HG03135 (cell line): ENCODE results near the gene KDSR.
A peak's percentile ranks its signal among the peaks of the same experiment; 100 is the strongest.

Source experiments
- ATAC-seq: cut with Tn5 transposase; IDR thresholded peaks from one replicate; pipeline ENCODE4 v1.9.1; 2021; ENCODE audit warnings: mild to moderate bottlenecking, moderate library complexity; ENCODE audit not compliant: unreplicated experiment

Gene KDSR

DNA sequence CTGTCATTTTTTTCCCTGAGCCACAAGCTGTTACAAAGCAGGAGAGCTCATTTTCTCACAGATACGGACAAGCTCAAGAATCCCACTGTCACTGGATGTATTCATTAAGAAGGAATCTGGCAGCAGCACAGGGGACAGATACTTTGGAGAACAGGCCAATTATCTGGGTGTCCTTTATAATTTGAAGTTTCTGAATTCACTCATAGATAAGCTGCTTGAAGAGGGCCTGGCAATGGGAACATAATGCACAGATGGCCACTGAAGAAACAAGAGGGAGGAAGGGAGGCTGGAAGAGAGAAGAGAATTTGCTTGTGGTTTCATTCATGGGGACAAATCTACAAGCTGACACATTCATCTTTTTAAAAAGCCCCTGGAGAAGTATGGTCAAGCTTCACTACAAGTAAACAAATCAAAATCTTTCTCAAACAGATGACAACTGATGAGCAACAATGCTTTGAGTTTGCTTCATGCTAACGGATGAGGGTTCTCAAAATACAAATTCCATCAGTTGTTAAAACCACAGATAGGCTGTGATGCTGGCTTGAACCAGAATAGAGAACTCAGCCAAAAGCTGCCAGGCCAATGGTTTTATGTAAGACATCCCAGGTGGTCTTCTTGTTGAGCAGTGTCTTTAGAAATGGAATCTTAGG lies 59.3 kb downstream of the KDSR start:
- ATAC-seq: no peak

DNA sequence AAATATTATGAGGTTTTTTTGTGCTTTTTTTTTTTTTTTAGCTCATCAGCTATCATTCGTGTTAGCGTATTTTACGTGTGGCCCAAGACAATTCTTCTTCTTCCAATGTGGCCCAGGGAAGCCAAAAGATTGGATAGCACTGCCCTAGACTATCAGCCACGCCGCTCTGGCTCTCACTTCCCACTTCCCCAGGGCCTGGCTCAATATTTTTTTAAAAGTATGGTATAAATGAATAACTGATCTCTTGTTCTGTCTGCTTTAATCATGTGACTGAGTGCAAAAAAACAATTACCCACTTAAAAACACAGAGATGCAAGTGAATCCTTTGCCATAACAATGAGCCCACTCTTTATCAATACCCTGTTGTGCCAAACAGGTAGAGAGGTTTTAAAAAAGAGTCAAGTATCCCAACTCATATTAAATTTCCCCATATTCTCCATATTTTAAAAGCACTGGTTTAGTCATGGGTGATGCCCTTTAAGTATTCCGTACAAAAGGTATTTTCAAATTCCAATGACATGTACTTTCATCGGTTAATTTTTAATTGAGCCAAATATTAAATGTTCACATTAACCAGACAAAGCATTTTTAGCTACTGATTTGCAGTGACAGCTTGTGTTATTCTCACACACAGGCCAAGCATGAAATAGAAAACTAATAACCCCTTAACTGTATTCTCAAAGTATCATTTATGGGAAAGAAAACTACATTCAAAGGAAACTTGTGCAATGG lies 60.0 kb downstream of the KDSR start:
- no peak for ATAC-seq

DNA sequence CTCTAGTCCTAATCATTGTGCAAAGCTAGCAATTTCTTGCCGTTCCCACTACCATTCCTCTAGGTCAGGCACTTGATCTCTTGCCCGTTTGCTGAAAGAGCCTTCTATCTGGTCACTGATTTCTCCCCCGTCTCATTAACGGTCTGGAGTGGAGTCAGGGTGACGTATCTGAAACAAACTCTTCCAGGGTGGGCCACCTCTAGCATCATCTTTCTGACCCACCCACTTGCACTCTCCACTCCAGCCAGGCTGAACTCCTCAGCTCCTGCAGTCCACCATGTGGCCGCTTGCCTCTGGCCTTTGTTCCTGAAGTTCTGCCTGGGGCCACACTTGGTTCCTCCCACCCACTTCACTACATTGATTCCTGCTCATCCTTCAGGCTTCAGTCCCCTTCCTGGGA lies 60.8 kb downstream of the KDSR start:
- ATAC-seq: no peak

DNA sequence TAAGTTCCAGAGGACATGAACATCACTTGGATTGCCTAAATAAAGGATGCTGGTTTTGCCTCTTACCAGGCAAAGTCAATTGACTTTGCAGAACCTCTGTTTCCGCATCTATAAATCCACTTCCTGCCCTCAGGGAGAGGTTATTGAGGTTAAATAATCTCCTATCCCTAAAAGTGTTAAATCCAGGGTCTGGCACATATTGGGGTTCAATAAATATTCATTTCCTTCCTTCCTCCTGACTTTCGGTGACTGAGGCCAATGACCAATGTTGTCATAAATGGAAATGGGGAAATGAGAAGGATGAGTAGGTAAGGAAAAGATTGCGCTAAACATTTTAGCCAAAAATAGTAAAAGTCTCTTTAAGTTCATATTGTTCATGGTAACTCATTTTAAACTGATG lies 63.5 kb downstream of the KDSR start:
- no peak for ATAC-seq

DNA sequence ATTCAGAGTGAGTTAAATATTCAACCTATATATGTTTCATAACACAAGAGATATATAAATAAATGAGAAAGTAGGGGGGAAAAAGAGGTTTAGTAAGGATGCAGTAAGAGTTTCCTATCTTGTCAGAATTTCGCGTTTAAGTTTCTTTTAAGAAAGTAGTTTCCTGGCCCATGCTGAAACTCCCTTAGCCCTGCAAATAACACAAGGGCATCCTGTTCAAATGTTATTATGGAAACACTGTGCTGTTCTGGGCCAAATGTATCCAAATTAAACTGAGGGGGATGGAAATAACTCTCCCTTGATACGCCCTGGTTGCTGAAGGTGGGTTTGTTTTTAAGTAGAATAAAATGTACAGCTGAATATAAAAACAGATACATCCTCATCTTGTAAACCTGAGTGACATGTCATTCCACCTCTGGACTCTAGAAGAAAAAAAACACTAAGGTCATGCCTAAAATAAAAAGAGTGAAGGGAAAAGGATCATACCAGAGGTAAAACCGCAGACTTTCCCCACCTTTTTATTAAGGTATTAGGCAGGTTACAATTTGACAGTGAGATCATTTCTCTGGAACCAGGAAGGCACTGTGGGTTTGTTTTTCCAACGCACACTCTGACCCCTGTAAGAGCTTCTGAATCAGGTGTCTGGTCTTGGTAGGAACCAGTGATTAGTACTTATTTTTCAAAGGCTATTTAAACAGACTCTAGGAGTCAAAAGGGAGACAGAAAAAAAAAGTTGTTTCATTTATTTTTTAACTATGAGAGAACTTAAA lies 64.2 kb downstream of the KDSR start:
- ATAC-seq: no peak

DNA sequence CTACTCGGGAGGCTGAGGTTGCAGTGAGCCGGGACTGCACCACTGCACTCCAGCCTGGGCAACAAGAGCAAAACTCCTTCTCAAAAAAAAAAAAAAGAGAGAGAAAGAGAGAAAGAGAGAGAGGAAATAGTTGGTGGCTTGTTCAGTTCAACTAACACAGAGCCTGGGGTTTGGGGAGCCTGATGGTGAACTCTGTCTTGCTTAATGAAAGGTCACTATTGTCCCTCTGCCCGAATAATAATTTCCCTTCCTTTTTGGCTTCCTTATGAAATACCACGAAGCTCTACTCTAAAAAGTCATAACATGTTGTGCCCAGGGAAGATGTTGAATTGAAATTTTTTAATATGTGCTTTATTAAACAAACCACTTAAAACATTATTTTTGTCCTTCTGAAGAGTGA lies 64.8 kb downstream of the KDSR start:
- no peak for ATAC-seq

DNA sequence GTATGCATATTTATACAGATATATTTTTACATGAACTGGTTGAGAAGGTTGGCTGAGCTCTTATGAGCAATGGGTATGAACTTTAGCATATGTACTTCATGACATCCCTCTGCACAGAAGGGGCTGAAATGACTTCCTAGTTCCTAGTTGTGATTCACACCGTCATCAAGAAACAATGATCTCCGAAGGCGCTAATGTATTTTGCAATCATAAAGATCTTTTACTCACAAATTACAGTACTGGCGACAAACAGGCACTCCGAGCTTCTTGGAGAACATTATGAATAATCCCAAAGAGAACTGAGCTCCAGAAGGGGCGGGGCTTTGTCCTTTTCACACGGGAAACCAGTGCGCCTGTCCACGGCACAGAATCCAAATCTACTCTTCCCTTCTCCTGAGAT lies 65.6 kb downstream of the KDSR start:
- no peak for ATAC-seq

DNA sequence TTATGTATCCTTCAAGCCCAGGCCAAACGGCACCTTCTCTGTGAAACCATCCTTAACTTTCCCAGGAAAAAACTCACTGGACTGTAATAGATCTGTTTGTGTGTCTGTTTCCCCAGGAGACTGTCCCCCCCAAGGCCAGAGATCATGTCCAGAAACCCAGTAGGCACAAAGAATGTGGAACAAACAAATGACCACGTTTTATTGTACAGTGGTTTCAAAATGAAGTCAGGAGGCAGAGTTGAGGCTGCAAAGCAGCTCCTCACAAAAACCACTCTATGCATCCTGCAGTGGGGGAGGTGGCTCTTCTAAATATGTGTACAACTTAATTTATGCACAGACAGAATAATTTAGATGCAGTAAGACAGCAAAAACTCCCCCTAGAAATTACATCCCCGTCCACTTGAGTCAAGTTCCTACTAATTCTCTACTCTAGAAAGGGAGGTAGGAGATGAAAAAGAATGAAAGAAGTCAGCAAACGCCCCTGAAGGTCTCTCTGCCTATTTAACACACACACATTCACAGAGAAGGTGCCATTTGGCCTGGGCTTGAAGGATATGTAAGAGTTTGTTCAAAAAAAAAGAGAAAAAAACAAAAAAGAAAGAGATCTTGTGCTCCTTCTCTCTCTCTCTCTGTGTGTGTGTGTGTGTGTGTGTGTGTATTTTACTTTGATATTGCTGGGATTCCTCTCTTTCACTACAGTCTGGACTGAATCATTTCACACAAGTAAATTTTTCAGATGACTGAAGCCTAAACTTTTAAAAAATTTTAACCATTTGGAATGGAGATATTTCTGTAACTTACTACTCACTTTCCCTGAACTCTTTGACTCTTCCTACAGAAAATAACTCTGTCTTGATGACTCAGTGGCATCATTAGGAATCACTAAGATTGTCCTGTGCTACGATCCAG lies 66.9 kb downstream of the KDSR start:
- peak; percentile 60 for ATAC-seq

DNA sequence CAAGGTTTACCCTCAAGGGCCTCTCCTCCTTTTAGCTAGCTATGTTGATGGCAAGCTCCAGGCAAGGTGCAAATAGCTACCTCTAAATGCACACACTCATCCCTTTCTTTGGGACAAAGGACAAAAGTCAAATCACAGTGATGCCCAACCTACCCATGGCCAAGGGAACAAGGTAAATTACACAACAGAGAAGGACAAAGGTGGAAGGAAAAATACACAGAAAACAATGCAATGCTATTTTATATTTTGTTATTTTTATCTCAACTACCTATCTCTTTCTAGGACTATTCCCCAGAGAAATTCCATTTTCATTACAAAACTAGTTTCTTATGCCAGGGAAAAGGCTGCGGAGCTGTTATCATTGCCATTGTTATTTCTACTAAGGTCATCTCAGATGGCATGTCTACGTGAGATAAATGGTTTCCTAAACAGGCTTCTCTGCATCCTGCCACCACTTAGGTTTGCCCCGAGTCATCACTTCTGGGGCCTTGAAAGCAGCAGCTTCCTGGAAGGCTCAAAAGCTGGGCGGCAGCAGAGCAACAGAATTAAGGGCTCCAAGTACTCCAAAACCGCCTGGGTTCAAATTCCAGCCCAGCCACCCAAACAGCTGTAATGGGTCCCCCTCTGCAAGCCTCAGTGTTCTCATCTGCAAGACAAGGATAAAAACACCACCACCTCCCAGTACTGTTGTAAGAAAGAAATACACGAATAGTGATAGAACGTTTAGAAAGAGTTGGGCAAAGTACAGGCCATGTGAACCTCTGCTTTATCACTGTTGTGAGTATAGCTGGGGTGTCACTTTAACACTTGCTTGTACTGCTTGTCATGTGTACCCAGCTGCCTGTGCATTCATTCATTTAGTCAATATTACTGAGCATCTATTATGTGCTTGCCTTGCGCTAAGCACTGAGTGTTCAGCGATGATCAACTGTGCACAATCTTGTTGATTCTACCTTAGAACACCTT lies 68.3 kb downstream of the KDSR start:
- no peak for ATAC-seq

DNA sequence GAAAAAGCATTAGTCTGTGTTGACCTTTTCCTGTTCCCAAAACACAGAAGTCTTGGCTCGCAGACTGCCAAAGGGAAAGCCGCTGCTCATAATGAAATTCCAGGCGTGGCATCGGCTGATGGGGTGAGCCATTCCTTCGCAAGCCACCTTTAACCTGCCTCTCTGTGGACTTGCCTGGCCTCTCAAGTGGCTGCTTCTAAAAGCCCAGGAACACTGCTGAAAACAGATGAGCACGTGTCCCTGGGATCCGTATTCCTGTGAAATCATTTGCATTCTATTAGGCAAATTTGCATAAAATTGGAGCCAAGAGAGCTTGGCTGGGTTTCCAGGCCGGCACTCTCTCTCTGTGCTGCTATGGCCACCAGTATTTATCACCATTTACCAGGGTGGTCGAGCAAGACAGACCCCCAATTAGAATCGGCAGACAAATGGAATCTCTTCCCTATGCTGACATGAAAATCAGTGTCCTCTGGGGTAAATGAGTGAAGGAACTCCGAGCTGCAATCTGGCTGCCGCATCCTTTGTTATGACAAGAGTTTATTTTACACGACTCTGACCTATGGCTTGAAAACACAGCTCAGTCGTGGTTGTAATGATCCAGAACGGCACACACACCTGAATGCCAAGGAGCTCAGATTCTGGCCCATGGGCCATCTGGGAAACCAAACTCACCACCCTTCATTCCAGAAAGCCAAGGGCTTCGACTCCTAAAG lies 69.2 kb downstream of the KDSR start:
- no peak for ATAC-seq

DNA sequence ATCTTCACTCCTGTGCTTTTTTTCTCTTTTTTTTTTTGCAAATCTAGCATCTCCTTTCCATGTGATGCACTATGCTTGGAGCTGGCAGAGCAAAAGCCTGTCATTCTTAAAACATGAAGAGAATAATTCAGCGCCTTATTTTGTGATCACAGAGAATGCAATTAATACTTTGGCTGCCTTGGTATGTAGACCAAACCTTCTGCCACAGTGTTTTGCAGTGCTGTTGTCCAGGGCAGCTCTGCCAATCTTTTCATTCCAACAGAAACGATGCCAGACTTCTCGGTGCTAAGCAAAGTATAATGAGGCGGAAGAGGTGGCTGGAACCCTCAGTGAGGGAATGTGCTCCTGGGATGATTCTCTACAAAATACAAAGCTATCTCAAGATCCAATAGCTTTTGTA lies 73.1 kb downstream of the KDSR start:
- ATAC-seq: no peak

DNA sequence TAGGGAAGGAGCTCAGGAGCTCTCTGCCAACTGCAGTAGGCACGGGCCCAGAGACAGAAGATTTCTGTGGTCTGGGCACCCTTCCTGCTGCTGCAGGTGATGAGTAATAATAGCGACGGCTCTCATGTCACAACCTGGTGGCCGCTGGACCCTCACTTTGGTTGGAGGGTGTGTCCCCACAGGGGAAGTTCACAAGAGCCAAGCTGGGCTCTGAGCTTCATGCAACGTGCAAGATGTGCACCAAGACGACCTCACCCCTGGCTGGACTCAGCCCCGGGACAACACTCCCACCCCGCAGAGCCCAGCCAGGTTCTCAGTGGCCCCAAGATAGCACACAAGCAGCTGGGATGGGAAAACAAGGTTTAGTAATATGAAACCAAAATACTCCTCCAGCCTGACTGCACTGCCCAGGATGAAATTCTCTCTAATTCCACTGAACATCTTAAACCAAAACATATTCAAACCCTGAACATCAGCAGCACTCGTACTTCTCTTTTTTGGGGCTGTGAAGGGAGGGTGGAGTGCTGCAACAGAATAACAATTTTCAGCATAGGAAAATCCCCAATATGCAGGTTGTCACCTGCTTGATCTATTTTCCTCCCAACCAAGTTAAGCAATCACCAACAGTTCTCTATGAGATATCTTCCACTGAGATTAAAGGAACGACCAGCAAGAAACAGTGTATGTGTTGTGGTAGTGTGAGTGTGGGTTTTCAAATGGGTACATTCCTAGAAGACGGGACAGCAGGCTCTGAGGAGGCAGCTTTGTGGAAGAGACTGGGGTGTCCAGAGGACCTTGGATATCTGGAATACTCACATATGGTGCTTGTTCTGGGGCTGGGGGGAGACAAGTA lies 73.9 kb downstream of the KDSR start:
- ATAC-seq: peak; percentile 57

DNA sequence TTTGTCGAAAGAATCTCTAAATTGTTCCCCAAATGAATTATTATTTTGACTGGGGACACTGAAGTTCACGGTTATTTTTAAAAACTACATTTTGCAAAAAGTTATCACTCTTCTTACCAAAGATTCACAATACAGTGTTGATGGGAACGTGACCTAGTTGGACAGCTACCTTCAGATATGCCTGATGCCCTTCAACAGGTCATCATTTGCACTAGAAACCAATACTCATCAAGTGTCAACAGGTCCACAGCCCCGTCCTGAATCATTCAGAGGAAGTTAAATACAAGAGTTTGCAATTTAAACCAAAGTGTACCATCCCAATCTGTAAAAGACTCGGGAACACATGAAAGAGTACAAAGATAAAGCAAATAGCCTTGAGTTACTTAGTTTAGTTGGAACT lies 75.7 kb downstream of the KDSR start:
- no peak for ATAC-seq

DNA sequence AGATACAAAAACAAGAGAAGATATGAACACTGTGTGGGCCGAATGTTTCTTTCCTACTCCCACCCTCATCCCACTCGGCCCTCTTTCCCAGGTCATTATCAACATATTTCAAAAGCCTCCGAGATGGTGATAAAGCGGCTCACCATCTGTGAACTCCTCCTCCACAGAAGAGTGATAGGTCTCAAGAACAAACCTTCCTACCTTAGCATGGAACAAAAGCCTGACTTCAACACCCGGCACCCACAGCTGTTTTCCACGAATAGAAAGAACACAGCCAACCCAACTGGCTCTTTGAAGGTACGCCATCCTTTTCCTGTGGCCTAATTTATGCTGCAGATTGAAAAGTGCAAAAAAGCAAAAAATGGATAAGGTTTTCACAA lies 76.2 kb downstream of the KDSR start:
- no peak for ATAC-seq

DNA sequence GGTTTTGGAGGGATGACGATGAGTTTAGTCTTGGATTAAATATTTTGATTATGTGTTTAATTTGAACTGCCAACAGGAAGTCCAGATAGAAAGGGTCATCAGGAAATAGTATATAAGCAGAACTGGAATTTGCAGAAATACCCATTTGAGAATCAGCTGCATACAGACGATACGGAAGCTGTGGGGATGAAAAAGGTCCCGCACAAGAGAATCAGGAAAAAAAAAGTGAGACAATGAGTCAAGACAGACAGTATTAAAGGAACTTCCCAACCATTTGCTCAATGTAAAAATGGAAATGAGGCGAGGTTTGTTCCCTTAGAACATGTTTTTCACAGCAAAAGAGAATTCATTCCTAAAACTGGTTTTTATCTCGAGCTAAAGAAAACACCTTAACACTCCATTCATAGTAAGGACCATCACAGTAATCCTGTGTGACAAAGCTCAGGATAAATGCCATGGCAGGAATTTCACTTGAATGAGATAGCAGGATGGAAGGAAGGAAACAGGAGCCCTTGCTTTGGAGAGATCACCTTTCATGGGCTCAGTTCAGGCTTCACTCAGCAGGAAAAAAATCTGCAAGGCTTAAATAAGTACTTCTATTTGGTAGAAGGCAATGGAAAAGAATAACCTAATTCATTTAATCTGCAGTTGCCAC lies 76.7 kb downstream of the KDSR start:
- no peak for ATAC-seq

DNA sequence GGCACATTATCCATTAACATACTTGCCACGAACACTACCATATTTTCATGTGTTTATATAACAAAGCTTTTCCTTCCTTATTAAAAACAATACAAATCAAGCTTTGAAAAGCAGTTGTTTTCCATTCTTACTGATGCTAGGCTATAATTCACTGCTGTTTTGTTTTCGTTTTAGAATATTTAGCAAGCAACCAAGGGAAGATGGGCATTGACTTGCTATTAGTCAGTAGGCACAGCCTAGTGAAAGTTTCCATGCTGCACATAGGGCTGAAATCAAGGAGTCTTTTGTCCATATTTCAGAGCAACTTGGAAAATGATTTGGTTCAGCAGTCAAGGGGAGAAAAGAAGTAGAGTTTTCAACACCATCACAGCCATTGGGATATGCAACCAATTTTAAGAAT lies 78.7 kb downstream of the KDSR start:
- no peak for ATAC-seq

DNA sequence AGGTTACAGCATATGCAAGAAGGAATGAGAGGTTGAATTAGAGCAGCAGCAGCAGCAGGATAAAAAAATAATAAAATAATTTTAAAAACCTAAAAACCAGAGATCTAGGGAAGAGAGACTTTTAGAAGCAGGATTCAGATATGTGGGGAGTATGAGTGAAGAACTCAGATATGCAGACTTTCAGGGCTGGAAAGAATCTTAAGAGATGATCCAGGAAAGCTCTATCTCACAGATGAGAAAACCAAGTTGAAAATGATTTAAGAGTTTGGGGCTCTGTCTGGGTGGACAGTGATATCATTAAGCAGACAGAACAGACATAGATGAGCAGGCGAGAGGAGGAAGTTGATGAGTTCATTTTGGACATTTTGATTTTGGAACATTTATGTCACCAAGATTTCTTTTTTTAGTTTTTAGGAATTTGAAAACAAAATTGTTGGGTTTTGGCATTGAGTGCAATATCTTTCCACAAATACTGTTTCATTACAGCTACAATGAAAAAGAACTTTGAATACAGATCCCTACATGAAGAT lies 79.2 kb downstream of the KDSR start:
- ATAC-seq: no peak

DNA sequence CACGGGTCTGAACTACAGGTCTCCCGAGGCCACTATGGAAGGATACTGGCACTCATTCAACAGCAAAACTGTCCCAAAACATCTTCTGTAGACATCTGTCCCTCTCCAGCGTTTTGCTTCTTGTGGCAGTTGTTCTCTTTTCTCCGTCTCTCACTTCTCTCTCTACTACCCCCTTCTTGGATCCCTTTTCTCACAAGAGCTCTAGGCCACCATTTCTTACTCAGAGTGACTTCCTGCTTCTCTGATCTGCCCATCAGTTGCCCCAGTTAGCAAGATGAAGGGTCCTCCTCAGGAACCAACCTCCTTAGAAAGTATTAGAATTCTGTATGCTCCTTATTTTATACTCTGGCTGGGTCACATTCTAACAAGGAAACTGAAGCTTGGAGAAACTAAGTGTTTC lies 80.1 kb downstream of the KDSR start:
- no peak for ATAC-seq
